ENCODE data around the gene AUH.
"Not testable (repeated sequence)": the region's sequence is repeated elsewhere in the genome, so short reads cannot be mapped to it uniquely, and the experiment has no call there.

AUH gene

GRCh38 chr9:91378695-91379127 is 17.0 kb upstream of the AUH start:
- DNase-seq, result no peak

- not testable (repeated sequence) for DNase-seq
These were observed 16.3 kb upstream of the AUH start for GRCh38 chr9:91378054-91378453.

GRCh38 chr9:91376239-91376638 is 14.5 kb upstream of the AUH start:
- peak; percentile 58 for DNase-seq

GRCh38 chr9:91374939-91375338 is 13.2 kb upstream of the AUH start:
- peak; percentile 27 for DNase-seq

- DNase-seq, result peak; percentile 65
These were observed 10.2 kb upstream of the AUH start for GRCh38 chr9:91371894-91372293.

GRCh38 chr9:91370006-91370405 is 8.3 kb upstream of the AUH start:
- DNase-seq, result not testable (repeated sequence)

- DNase-seq, result no peak
These were observed 3.0 kb upstream of the AUH start for GRCh38 chr9:91364702-91365101.

GRCh38 chr9:91364005-91364404 is 2.3 kb upstream of the AUH start:
- no peak for DNase-seq

GRCh38 chr9:91362051-91362611 is 413 bp upstream of the AUH start:
- DNase-seq, result no peak

- DNase-seq, result no peak
These were observed 997 bp downstream of the AUH start for GRCh38 chr9:91360551-91361290.

- DNase-seq, result no peak
These were observed 1.8 kb downstream of the AUH start for GRCh38 chr9:91359734-91360470.

- DNase-seq, result no peak
These were observed 2.6 kb downstream of the AUH start for GRCh38 chr9:91359083-91359482.

GRCh38 chr9:91354881-91355280 is 6.8 kb downstream of the AUH start:
- DNase-seq, result no peak

GRCh38 chr9:91349115-91349555 is 12.6 kb downstream of the AUH start:
- DNase-seq, result no peak

- no peak for DNase-seq
These were observed 13.4 kb downstream of the AUH start for GRCh38 chr9:91348191-91348807.

- peak; percentile 24 for DNase-seq
These were observed 14.3 kb downstream of the AUH start for GRCh38 chr9:91347377-91347776.

- DNase-seq, result peak; percentile 69
These were observed 15.1 kb downstream of the AUH start for GRCh38 chr9:91346644-91347043.

- no peak for DNase-seq
These were observed 15.7 kb downstream of the AUH start for GRCh38 chr9:91345978-91346377.

- no peak for DNase-seq
These were observed 19.1 kb downstream of the AUH start for GRCh38 chr9:91342575-91342974.

GRCh38 chr9:91341749-91342148 is 20.0 kb downstream of the AUH start:
- DNase-seq, result no peak

GRCh38 chr9:91341258-91341746 is 20.4 kb downstream of the AUH start:
- no peak for DNase-seq

- DNase-seq, result no peak
These were observed 21.2 kb downstream of the AUH start for GRCh38 chr9:91340395-91340967.

GRCh38 chr9:91338681-91339080 is 23.0 kb downstream of the AUH start:
- DNase-seq, result no peak
